SIG-M5 treated with dmso at 0.1 percent for 504 hours (cell line): Measurements from ENCODE around the gene SPAG17.

Source experiments
- DNase-seq: peaks from one replicate; lab custom pipeline; 2025; ENCODE audit not compliant: unreplicated experiment; lab: John Stamatoyannopoulos, UW

The SPAG17 gene

DNA sequence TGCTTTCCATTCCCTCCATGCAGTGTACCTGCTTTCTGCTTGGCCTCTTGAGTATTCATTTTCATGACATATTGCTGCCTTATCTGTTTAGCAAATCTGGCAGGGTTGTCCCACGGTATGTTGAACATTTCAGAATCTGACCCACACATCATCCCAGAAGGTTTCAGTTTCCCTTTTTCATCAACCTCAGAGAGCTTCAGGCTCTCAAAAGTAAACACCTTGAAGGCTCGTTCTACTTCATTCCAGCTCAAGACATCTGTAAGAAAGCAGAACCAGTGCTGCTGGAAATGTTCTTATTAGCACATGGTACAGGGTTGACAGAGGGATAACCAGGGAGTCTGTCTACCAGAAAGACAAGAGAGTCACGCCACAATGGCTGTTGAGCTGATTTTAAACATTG is 103.6 kb downstream of the SPAG17 start:
- peak; percentile 32 for DNase-seq

DNA sequence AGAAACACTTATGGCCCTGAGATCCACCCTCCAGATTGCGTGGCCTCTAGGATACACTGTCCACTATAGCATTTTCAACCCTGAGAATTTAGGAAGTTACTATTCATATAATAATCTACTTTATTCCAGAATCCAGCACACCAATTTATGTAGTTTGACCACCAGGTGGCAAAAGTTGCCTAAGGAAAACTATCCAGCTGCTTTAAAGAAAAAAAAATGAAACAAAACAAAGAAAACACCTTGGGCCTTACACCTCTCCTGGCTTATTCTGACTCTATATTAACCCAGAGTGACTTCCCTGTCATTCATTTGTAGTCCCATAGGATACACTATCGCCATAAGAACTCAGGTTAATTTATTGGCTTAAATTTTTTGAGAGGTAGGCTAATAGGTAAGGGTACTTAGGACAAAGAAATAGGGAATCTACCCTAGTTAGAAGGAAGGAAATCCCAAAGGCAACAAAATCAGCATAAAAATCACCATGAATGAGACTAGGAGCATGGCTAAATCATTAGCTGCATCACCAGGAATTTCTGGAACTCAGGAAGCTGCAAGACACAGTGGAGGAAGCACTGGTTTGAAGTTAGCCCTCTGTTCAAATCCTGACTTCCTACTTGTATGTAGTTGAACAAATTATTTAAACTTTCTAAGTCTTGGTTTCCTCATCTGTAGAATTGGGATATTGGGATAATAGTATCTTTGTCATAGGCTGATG is 107.5 kb downstream of the SPAG17 start:
- DNase-seq: no peak

DNA sequence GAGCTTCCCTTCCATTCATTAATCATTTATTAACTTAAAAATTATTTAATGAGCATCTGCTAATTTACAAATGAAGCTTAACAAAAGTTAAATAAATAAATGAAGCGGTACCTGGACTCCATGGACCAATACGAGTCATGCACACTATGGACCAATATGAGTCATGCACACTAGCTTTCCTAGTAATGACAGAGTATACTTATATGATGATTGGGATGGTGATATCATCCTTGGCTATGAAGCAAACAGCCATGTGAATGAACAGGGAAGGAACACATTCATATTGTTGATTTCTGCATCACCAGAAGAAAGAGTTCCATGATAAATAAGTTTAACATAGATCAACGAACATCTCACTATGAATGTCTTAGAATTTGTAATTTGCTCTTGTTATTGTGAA is 109.9 kb downstream of the SPAG17 start:
- no peak for DNase-seq

DNA sequence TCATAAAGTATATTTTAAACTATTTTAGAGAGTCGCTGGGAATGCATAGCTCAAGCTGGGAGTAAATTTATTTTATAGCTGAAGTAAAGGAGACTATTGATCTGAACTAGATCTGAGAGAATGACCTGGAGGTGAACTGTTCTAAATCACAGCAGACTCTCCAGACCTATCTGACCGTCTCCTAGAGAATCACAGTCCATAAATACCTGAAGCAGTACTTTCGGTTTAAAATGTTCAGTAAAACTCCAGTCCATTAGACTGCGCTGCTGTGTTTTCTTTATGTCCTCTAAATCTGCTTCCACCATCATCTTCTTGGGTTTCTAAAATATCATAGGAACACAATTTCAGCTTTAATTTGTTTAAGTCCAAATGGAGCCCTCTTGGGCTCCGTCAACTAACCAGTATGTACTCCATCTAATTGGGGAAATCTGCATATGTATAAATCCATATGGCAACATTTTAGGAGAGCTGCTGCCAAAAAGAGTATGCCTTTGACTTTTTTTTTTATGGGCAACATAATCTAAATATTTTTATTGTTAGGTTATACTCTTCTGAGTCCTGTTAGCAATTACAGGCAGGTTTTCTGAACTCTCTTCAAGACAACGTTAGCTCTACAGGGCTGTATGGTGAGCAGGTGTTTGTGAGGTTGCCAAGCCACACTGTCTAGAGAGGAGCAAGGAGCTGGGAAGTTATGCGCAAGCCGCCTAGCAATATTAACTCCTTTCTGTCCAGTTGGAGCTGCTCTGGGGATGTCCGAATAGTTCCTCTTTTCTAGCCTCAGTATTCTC is 111.2 kb downstream of the SPAG17 start:
- DNase-seq: no peak

DNA sequence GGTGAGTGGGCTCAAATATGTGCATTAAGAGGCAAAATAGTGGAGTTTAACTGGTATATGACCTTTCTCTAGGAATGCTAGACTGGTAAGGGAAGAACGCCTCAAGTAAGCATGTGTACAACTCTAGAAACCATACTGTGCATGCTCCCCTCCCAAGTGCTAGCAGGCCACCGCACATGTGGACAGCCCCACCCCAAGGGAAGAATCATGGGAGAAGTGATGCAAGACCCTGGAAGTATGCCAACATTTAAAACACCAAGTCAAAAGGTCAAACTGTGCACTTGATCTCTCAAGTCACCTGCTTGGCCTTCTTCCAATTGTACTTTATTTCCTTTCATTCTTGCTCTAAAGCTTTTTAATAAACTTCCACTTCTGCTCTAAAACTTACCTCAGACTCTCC is 135.0 kb downstream of the SPAG17 start:
- no peak for DNase-seq

DNA sequence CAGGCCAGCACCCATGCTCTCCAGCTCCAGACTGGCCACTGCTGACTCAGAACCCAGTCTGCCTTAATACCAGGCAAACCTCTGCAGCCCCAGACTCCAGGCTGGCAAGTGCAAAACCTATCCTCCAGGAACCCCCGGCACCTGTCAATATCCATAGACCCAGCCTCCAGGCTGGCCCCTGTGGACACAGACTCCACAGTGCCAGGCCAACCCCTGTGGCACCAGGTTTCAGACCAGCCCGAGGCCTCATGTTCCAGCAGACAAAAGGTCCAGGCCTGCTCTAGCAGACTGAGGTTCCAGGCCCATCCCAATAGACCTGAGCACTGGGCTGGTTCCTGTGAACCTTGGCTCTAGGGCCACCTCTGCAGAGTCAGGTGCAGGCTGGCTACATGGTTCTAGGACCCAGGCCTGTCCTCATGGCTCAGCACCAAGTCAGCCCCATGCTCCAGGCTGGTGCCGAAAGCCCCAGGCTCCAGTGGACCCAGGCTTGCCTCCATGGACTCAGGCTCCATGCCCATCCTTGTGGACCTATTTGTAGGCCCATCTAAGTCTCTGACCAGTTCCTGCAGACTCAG is 137.3 kb downstream of the SPAG17 start:
- no peak for DNase-seq

DNA sequence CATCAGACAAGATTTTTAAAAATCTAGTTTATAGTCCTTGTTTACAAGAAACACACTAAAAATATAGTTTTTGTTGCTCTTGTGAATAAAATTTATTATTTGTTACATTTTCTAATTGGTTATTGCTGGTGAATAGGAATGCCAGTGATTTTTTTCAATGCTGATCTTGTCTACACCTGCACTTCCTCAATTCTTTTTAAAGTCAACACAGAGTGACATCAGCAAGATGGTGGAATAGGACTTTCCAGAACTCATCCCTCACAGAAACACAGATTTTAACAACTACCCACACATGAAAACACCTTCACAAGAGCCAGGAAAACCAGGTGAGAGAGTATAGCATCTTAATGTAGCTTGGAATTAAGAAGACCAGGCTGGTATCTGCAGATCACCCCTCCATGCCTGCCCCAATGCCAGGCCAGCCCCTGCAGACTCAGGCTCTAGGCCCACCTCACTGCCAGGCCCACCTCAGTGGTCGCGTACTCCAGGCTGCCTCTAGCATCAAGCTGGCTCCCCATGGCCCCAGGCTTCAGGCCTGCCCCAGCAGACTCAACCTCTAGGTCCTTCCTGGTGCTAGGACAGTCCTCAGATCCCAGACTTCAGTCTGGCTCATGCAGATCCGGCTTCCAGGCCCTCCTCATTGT is 137.9 kb downstream of the SPAG17 start:
- no peak for DNase-seq

DNA sequence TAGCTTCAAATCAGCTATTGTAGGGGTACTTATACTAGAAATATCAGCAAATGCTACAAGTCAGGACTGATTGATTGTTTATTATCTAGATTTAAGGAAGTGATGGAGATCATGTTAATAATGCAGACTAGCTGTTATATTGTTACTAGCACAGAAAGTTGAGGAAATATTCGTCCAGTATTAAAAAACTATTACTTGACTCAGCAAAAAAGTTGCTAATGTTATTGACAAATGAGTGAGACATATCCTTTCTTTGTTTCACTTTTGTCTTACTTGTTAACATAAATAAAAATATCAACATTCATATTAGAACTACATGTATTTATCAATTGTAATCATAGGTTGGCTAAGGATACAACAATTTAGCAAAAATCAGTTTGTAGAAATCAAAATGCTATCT is 141.4 kb downstream of the SPAG17 start:
- DNase-seq: no peak

DNA sequence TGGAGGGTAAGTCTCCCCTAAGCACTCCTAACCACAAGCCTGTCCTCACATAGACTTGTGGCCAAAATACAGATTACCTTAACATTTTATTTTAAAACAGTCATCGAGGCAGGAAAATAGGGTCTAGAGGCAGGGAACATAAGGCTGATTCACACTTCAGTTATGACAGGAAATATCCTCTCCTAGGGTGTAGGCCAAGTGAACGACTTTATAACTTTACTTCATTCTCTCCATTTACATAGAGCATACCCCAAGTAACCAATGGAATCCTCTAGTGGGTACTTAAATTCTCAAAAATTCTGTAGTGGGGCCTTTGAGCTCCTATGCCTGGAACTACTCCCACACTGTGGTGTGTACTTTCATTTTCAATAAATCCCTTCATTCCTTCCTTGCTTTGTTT is 142.5 kb downstream of the SPAG17 start:
- no peak for DNase-seq

DNA sequence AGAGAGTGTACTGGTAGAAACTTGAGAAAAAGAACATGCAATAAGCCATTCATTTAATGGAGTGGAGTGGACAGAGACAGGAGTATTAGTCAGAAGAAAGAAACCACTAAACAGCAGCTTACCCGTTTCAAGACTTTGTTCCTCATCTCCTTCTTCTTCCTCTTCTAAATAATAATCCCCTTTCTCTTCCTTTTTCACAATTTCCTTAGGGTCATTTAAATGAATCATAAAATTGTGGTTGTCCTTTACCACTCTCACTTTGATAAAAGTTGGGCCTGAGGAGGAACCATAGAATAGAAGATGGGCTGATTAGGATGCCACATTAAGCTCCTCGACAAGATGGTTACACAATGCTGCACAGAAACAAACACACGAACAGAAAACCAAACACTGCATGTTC is 145.9 kb downstream of the SPAG17 start:
- peak; percentile 88 for DNase-seq

DNA sequence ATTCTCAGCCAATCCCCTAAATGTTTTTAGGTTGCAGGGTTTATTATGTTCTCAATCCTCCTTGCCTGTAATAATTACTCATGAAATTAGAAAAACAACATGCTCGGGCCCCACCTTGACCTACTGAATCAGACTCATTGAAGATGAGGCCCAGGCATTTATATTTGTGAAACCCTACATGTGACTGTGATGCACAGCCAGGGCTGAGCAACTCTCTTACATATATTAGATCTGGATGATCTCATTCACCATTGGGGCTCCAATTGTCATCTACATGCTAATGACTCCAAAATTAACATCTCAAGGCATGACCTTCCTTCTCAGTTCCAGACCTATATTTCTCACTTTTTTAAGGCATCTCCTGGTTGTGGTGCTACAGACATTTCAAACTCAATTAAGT is 152.1 kb downstream of the SPAG17 start:
- DNase-seq: no peak

DNA sequence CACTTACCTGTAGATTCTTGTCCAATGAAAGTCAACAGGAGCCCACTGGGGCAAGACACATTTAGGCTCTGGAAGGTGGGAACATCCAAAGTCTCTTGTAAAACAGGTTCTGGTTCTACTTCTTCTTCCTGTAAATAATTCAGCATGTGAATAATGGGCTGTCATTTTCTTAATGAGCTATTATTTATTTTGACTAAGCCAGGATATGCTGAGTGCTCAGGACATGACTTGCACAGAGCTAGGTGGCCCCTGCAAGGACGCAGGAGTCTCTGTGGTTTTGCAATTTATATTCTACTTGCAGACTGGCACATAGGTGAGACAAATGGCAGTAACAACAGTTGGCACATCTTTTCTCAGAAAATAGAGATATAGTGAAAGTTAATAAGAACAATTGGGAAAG is 156.8 kb downstream of the SPAG17 start:
- DNase-seq: no peak

DNA sequence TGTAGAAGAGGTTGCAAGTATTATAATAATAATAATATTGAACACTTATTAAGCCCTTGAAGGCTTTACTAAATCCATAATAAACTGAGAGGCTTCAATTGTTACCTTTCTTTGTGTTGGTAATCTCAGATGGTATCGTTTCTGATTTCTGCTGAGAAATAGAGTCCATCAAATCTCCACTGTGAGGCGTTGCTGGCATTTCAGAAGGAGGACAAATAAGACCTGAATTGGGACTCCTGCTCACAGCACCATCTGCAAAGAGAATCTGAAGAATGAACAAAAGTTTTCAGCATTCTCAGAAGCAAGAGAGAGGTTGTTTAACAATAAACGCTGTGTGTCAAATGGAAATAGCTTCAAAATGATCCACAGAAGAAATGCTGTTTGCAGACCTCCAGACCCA is 161.8 kb downstream of the SPAG17 start:
- no peak for DNase-seq

DNA sequence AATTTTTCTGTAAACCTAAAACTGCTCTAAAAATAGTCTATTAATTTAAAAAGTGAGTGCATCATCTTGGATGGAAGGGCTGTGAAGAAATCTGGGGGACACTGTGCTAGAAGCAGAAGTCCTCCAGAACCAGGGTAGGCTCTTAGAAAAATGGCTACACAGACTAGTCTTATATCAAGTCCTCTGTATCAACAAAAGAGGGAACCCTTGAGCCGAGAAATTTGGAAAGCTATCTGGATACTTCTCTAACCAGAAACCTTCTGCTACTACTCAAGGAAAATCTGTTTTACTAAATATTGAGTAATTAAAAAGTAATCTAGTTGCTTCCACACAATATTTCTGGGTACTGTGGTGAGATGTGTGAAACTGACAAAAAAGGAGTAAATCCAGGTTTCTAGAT is 163.4 kb downstream of the SPAG17 start:
- DNase-seq: peak; percentile 12

DNA sequence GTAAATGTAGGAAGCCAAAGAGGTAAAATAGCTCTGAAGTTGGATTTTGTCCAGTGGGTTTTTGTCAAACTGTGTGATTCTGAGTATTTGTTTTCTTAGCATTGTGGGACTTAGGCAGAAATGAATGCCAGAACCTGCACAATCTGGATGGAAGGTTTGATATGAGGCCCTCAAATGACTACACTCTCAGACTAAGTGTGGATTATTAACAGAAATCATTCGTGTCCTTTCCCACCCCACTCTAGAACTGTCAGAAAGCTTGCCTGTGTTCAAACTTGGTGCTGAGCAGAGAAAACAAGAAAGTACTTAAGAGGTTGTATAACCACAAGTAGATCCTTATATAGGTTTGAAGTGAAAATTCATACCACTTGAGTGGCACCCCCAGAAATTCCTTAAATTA is 167.0 kb downstream of the SPAG17 start:
- DNase-seq: no peak

DNA sequence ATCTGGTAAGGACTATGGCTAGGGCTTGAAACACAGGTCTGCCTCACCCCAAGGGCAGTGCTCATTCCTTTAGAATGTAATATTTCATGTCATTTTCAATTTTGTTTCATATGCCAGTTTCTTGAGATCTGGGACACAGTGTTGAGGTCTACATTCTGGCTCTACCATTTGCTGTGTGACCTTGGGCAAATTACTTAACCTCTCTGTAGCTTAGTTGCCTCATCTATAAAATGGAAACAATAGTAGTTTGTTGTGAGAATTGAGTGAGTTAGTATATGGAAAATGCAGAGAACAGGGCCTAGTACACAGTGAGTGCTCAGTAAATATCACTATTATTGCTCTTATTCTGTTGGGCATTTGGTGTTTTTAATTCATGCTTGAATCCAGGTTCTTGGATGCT is 171.1 kb downstream of the SPAG17 start:
- DNase-seq: no peak

DNA sequence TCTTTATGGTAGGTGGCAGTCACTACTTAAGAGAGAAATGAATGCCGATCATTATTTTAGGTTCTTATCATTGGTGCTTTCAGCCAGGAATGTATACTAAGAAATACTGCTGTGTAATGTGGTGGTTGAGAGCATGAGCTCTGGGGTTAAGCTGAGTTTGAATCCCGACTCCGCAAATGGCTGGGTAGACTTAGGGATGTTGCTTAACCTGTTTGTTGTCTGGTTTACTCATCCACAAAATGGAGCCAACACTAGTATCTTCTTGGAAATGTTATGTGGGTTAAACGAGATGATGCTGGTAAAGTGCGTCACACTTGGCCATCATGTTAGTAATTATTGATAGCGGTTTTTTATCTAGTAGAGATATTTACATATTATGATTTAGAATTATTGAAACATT is 171.7 kb downstream of the SPAG17 start:
- DNase-seq: no peak

DNA sequence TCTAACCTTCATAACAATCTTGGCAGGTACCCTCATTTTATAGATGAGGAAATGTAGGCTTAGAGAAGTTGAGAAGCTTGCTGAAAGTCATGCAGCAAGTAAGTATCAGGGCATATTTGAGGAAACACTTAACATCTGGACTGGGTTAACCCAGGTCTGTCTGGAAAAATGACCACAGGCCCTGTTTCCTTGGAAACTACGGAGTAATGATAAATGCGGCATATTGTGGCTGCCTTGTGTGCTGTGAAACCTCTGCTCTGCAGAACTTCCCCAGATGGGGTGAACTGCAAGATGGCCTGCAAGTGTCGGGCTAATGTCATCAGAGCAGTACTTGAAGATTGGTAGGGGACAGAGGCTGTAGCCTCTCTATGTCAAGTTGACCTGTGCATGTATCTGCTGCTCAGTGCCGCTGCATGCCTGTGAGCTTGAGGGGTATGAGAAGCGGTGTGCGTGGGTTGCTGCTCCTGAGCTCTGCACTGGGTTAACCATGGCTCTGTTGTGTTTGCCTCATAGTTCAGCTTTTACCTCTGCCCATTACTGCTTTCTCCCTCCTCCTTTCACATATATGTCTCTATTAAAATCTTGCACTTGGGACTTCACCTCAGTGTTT is 172.4 kb downstream of the SPAG17 start:
- DNase-seq: no peak

DNA sequence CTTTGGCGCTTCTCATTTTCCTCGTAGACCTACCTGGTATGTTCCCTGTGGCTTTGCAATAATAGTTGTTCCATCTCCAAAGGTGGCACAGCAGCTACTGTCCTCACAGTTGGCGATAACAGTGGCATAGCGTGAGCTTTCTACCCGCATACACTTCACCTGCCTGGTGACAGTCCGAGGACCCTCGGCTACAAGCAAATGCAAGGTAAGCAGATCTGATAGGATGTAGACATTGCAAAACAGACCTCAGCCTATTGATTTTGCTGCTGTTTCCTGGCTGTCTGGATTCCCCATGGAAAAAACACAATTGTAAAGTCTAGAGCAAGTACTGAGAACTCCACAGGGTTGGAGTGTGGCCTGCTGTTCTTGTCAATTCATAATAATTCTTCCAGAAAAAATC is 177.0 kb downstream of the SPAG17 start:
- DNase-seq: no peak

DNA sequence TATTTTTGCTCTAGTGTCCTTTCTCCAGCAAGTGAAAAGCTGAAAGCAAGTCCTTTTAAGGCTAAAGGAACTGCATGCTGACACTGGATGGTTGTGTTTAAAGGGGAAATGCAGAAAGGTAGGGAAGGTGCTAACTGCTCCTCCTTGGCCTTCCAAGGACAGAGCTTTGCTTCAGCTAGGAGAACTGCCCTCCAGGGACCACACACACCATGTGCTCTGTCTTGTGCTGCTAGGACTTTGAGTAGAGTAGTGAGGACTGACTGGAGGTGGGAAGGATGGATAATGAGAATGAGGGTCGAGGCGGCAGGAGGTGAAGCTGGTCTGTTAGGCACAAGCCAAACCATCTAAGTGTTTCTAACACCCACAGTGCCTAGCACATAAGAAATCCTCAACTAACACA is 177.6 kb downstream of the SPAG17 start:
- DNase-seq: no peak

DNA sequence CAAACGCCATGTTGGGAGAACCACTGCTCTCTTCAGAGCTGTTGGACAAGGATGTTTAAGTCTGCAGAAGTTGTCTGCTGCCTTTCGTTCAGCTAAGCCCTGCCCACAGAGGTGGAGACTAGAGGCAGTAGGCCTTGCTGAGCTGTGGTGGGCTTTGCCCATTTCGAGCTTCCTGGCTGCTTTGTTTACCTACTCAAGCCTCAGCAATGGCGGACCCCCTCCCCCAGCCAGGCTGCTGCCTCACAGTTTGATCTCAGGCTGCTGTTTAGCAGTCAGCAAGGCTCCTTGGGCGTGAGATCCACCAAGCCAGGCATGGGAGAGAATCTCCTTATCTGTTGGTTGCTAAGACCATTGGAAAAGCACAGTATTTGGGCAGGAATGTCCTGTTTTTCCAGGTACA is 180.7 kb downstream of the SPAG17 start:
- no peak for DNase-seq

DNA sequence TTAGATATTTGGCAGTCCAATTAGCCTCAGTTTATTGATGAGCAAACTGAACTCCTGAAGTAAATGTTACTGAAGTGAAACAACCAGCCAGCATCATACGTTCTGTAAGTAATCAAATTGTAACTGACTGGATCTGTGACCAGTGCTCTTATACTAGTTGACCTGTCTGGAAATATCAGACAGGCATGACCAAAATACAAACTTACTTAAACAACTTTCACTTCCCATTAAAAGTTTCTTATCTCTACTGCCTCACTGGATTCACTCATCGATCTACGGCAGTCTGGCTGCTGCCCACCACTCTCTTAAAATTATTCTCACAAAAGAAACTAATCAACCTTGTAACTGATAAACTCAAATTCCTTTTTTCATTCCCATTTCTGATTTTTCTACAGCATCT is 199.1 kb downstream of the SPAG17 start:
- no peak for DNase-seq
